ENCODE data around the gene GTF2H4. TPM values are rescaled to one million over a fixed set of nuclear protein-coding genes. Genes with fewer than 3 reads are reported as not detected.

GTF2H4 gene
- total and polyA plus RNA-seq, 2 of the 8 experiments (the other 6 are each of a cell fraction or from before 2014, with no cell fraction given) = 42.3 to 53.4 TPM

DNA sequence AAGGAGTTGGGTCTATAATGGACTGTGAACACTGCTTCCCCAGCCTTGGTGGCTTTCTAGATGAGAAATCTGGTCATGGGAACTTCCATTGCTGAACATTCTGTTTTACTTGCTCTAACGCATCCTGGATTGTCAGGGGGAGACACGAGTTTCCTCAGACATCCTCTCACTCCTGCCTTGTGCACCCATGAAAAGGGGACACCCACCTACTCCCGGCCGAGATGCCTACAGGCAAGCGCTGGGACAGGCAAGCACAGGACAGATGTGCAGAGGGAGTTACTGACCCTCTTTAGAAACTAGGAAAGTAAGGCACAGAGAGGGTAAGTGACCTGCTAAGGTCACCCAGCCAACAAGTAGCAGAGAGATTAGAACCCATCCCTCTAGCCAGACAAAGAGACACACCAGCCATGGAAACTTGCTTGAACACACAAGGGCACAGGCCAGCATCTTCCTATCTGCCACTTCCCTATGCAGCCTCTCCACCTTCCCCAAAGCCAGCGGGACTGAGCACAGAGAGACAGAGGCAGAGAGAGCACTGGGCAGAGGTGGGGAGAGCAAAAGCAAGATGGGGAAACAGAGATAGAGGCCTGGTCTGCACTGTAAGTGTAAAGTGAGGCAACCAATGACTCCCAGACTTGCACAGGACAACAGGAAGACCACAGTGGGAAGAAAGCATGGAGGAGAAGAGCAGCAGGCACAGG is 24.8 kb downstream of the GTF2H4 start:
- no peak overlapping the region for H3K18ac ChIP-seq (ENCODE audit: extremely low read depth, low read length)
- H2BK5ac ChIP-seq (ENCODE audit: low read depth, low read length) = no peak overlapping the region
- no peak overlapping the region for H4K8ac ChIP-seq (ENCODE audit: extremely low read depth, insufficient read depth, low read length)
- H2BK20ac ChIP-seq (ENCODE audit: low read length) = no peak overlapping the region
- H3K4ac ChIP-seq (replicated peaks; ENCODE audit: insufficient read length, low read depth, low read length) = no peak overlapping the region
- no peak overlapping the region for H2BK12ac ChIP-seq (ENCODE audit: low read depth, low read length)
- H3K56ac ChIP-seq (replicated peaks; ENCODE audit: insufficient read length, low read depth, low read length) = no peak overlapping the region
- ChIA-PET CTCF (ENCODE audit: partially characterized antibody) (interaction anchor here (1.6 kb wide), 2 partner anchors 18 to 155 kb away, joined by 4 to 11 read pairs; no protein-coding TSS in a partner anchor), POLR2A (ENCODE audit: partially characterized antibody) (interaction anchor here (1.5 kb wide), 1 partner anchor 10 kb away, joined by 4 read pairs; no protein-coding TSS in a partner anchor)
- H4K5ac ChIP-seq (ENCODE audit: insufficient read length, low read depth, low read length) = no peak overlapping the region
- no peaks in the 10 kb centered on the region for H3K79me2 ChIP-seq (ENCODE audit: control insufficient read depth in 1 of 2, insufficient read depth in 2 of 2, low read length in 2 of 2)
- no peak overlapping the region for H2BK15ac ChIP-seq (ENCODE audit: low read length)
- peaks cover 0 to 6% of the 10 kb centered on the region in 2 experiments; a peak in 2 of 4 replicates for H3K9me3 ChIP-seq (ENCODE audit: insufficient read depth in 2 of 2, low read depth in 1 of 2, low read length in 1 of 2)
- no peak overlapping the region for H3K14ac ChIP-seq (ENCODE audit: insufficient read length)
- no peaks in the 10 kb centered on the region for H4K20me1 ChIP-seq (replicated peaks in 1 of 2; ENCODE audit: control insufficient read depth in 1 of 2, insufficient read depth in 2 of 2, low read length in 2 of 2)
- H3K4me2 ChIP-seq (ENCODE audit: insufficient read depth in 1 of 2, low read depth in 2 of 2, low read length in 2 of 2) = no peak overlapping the region
- H2BK120ac ChIP-seq (replicated peaks; ENCODE audit: low read depth, low read length) = no peak overlapping the region
- no peak overlapping the region for H2AFZ ChIP-seq (ENCODE audit: low read length)
- FAIRE-seq (no peak), DNase-seq (ENCODE audit: low read depth in 1 of 2, low spot score in 2 of 2) (no peak)
- peaks cover 0 to 3% (median 0%) of the 10 kb centered on the region in 4 experiments; a peak in 1 of 7 replicates for H3K4me1 ChIP-seq (replicated peaks in 1 of 4; ENCODE audit: control insufficient read depth in 3 of 4, insufficient read depth in 4 of 4, low read length in 3 of 4)
- no peaks in the 10 kb centered on the region for H3K27me3 ChIP-seq (replicated peaks in 1 of 4; ENCODE audit: control insufficient read depth in 3 of 4, extremely low read depth in 1 of 4, insufficient read depth in 3 of 4, low read length in 3 of 4)
- no peaks in the 10 kb centered on the region for H3K79me1 ChIP-seq (ENCODE audit: low read depth, low read length)
- 0 out of 2 replicates have a peak, but pooled peaks cover 4% of the 10 kb centered on the region for H3K23me2 ChIP-seq (ENCODE audit: low read depth, low read length)
- no peak overlapping the region for H4K91ac ChIP-seq (replicated peaks; ENCODE audit: insufficient read length, low read length)
- no peak overlapping the region for H3K23ac ChIP-seq (ENCODE audit: insufficient read length)
- no peak overlapping the region for H3K27ac ChIP-seq (ENCODE audit: low read depth, low read length)
- no peak overlapping the region for H3K4me3 ChIP-seq (ENCODE audit: extremely low read depth in 1 of 4, insufficient read depth in 2 of 4, low read depth in 3 of 4, low read length in 4 of 4)
- no peak overlapping the region for H3K9ac ChIP-seq (replicated peaks in 1 of 4; ENCODE audit: extremely low read depth in 1 of 4, low read depth in 3 of 4, low read length in 3 of 4)
- no peak overlapping the region for H2AK5ac ChIP-seq (ENCODE audit: low read depth, low read length)
- H3K36me3 ChIP-seq (ENCODE audit: control insufficient read depth in 2 of 4, insufficient read depth in 4 of 4, low read length in 3 of 4) = peaks cover 0 to 3% (median 0%) of the 10 kb centered on the region in 4 experiments; a peak in 3 of 8 replicates
- 92% methylated on average over 6 of the region's 6 CpGs; no CpG with 5 or more reads in 1 of the 2 experiments for WGBS, 2 experiments (ENCODE audit: extremely low coverage in 1 of 2, insufficient coverage in 1 of 2, insufficient read length in 1 of 2, insufficient replicate concordance in 2 of 2, low coverage in 1 of 2, low lambda C conversion rate in 2 of 2, missing lambda C conversion rate in 1 of 2)
- TF ChIP-seq RNF2 (IDR thresholded peaks at IDR 0.05; ENCODE audit: borderline replicate concordance, low read depth, low read length, missing control alignments, poor library complexity, severe bottlenecking) (no peak), HDAC6 (IDR thresholded peaks at IDR 0.05; ENCODE audit: low read depth, low read length) (no peak), CTBP2 (IDR thresholded peaks at IDR 0.05; ENCODE audit: borderline replicate concordance, insufficient read depth, insufficient read length, low read length) (no peak), NANOG (IDR thresholded peaks at IDR 0.05; ENCODE audit: insufficient read depth, low read depth, low read length, poor library complexity, severe bottlenecking) (no peak), EP300 (IDR thresholded peaks at IDR 0.05; ENCODE audit: borderline replicate concordance in 1 of 2, low read depth in 2 of 2, low read length in 2 of 2) (no peak), POU5F1 (IDR thresholded peaks at IDR 0.05; ENCODE audit: low read depth, low read length) (no peak), TCF12 (IDR thresholded peaks at IDR 0.05; ENCODE audit: low read depth, low read length) (no peak), YY1 (IDR thresholded peaks at IDR 0.05; ENCODE audit: low read depth, low read length) (no peak), SIN3A (conservative IDR thresholded peaks at IDR 0.05 in 1 of 2, IDR thresholded peaks at IDR 0.05 in 1 of 2; ENCODE audit: low read depth in 1 of 2, low read length in 2 of 2) (no peak), TBP (IDR thresholded peaks at IDR 0.05; ENCODE audit: low read depth, low read length) (no peak), FOSL1 (IDR thresholded peaks at IDR 0.05; ENCODE audit: insufficient read depth, low read depth, low read length) (no peak)

Measured in H1 (cell line).